Astrocyte (in vitro differentiated cells and primary cell): ENCODE results near the gene P2RY6. TPM values are rescaled to one million over a fixed set of nuclear protein-coding genes. Genes with fewer than 3 reads are reported as not detected.

Source experiments
- DNase-seq: peaks from one replicate; pipeline ENCODE4 v3.0.0-alpha.2; 2010; ENCODE audit warnings: low read depth
- FAIRE-seq: peaks from 2 replicates; lab custom pipeline; 2011; peaks lifted over from hg19 to GRCh38; lab: Jason Lieb, UNC
- H2AFZ ChIP-seq: 2 replicates; pipeline ENCODE4 v1.6.0; 2012; ENCODE audit warnings: low read depth, low read length, inconsistent platforms
- H3K27ac ChIP-seq: 2 replicates; pipeline ENCODE4 v1.5.1; 2011; ENCODE audit warnings: low read depth, low read length, inconsistent platforms
- H3K27me3 ChIP-seq: 2 replicates; pipeline ENCODE4 v1.6.0; 2011; ENCODE audit warnings: low read length, inconsistent platforms; ENCODE audit not compliant: insufficient read depth
- H3K36me3 ChIP-seq: 2 replicates; pipeline ENCODE4 v1.5.1; 2011; ENCODE audit warnings: low read length, inconsistent platforms; ENCODE audit not compliant: insufficient read depth
- H3K4me1 ChIP-seq: 2 replicates; pipeline ENCODE4 v1.5.1; 2011; ENCODE audit warnings: low read length, inconsistent platforms; ENCODE audit not compliant: insufficient read depth
- H3K4me2 ChIP-seq: 2 replicates; pipeline ENCODE4 v1.6.0; 2012; ENCODE audit warnings: low read length, inconsistent platforms
- H3K4me3 ChIP-seq: 2 replicates; pipeline ENCODE4 v1.5.1; 2011; ENCODE audit warnings: low read depth, mild to moderate bottlenecking, low read length, inconsistent platforms; ENCODE audit not compliant: insufficient read depth
- H3K79me2 ChIP-seq: 2 replicates; pipeline ENCODE4 v1.6.0; 2012; ENCODE audit warnings: mild to moderate bottlenecking, low read length, inconsistent platforms; ENCODE audit not compliant: insufficient read depth
- H3K9ac ChIP-seq: 2 replicates; pipeline ENCODE4 v1.6.0; 2012; ENCODE audit warnings: mild to moderate bottlenecking, low read length, inconsistent platforms
- H3K9me3 ChIP-seq: 2 replicates; pipeline ENCODE4 v1.5.1; 2012; ENCODE audit warnings: low read depth, mild to moderate bottlenecking, low read length, inconsistent platforms; ENCODE audit not compliant: insufficient read depth
- H4K20me1 ChIP-seq: 2 replicates; pipeline ENCODE4 v1.6.0; 2012; ENCODE audit warnings: low read length, inconsistent platforms; ENCODE audit not compliant: insufficient read depth
- H3K27ac Mint-ChIP-seq: one replicate; pipeline ENCODE4 v1.8.0; 2021; ENCODE audit warnings: mild to moderate bottlenecking, mixed read lengths; ENCODE audit not compliant: unreplicated experiment
- H3K27me3 Mint-ChIP-seq: one replicate; pipeline ENCODE4 v1.8.0; 2021; ENCODE audit warnings: low read depth, mixed read lengths; ENCODE audit not compliant: unreplicated experiment
- H3K36me3 Mint-ChIP-seq: one replicate; pipeline ENCODE4 v1.8.0; 2021; ENCODE audit warnings: low read depth, mixed read lengths; ENCODE audit not compliant: unreplicated experiment
- H3K4me1 Mint-ChIP-seq: one replicate; pipeline ENCODE4 v1.8.0; 2021; ENCODE audit warnings: low read depth, mixed read lengths; ENCODE audit not compliant: unreplicated experiment
- H3K4me3 Mint-ChIP-seq: one replicate; pipeline ENCODE4 v1.8.0; 2021; ENCODE audit warnings: mild to moderate bottlenecking, moderate library complexity, mixed read lengths; ENCODE audit not compliant: unreplicated experiment
- H3K9me3 Mint-ChIP-seq: one replicate; pipeline ENCODE4 v1.8.0; 2021; ENCODE audit warnings: mild to moderate bottlenecking, mixed read lengths; ENCODE audit not compliant: unreplicated experiment
- EZH2 ChIP-seq: IDR thresholded peaks from 2 replicates; pipeline ENCODE4 v1.6.1; 2012; ENCODE audit warnings: mild to moderate bottlenecking, low read length, inconsistent platforms; ENCODE audit not compliant: insufficient read depth
- total RNA-seq: library from RNA; stranded (reverse); gene quantifications from 2 replicates; pipeline ENCODE4 v1.2.1, GENCODE V29; 2021

Gene P2RY6
- total RNA-seq, 1 donor from 2014 or later: 0.75 TPM

DNA sequence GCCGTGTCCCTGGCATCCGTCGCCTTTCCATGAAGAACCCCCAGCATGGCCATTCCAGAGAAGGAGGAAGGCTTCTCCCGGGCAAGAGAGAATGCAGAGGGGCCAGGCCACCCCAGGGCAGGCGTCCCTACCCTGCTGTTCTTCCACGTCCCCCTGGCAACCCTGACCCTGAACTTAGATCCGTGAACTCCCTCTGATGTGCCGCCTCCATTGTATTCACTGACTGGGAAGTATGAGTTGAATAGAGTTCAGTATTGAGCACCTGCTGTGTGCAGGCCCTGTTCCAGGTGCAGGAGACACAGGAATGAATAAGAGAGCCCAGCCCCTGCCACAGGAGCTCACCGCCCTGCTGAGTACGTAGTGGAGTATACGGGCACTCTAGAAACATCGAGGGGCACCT lies 74.9 kb downstream of the P2RY6 start:
- H3K4me1 Mint-ChIP-seq: peaks cover 10% of the 10 kb centered on the region
- H2AFZ ChIP-seq: no peak overlapping the region
- TF ChIP-seq EZH2: no peak
- H3K36me3 Mint-ChIP-seq: peaks cover 2% of the 10 kb centered on the region
- H3K27me3 ChIP-seq: no peaks in the 10 kb centered on the region
- H3K4me3 ChIP-seq: no peak overlapping the region
- H3K9ac ChIP-seq: no peak overlapping the region
- no peak overlapping the region for H3K4me3 Mint-ChIP-seq
- FAIRE-seq (no peak), DNase-seq (no peak)
- peaks cover 15% of the 10 kb centered on the region for H3K4me1 ChIP-seq
- H3K9me3 ChIP-seq: no peaks in the 10 kb centered on the region
- no peak overlapping the region for H3K4me2 ChIP-seq
- no peaks in the 10 kb centered on the region for H3K9me3 Mint-ChIP-seq
- peaks cover 61% of the 10 kb centered on the region for H3K79me2 ChIP-seq
- H3K27ac Mint-ChIP-seq: no peak overlapping the region
- no peak overlapping the region for H3K27ac ChIP-seq
- peaks cover 93% of the 10 kb centered on the region for H4K20me1 ChIP-seq
- peaks cover 4% of the 10 kb centered on the region for H3K36me3 ChIP-seq
- no peaks in the 10 kb centered on the region for H3K27me3 Mint-ChIP-seq

Other genes starting within 250 kb of the P2RY6 start
- 17.8 and 18.9 TPM in 2 replicates for gene FCHSD2, start 130.0 kb upstream of the P2RY6 start, total RNA-seq
- 0.12 and 0.30 TPM in 2 replicates for gene P2RY2, start 54.1 kb upstream of the P2RY6 start, total RNA-seq
- gene ARHGEF17, start 35.9 kb downstream of the P2RY6 start, total RNA-seq: 59.7 and 66.4 TPM in 2 replicates
- gene RELT, start 104.1 kb downstream of the P2RY6 start, total RNA-seq: 3.6 and 5.2 TPM in 2 replicates